ENCODE data around the gene ARL6IP5. TPM values are rescaled to one million over a fixed set of nuclear protein-coding genes. Genes with fewer than 3 reads are reported as not detected.

ARL6IP5 gene
- total and polyA plus RNA-seq, 9 of the 15 experiments (the other 6 are each of a cell fraction or from before 2014, with no cell fraction given) = 10.3 to 54.0 (median 12.7) TPM

DNA sequence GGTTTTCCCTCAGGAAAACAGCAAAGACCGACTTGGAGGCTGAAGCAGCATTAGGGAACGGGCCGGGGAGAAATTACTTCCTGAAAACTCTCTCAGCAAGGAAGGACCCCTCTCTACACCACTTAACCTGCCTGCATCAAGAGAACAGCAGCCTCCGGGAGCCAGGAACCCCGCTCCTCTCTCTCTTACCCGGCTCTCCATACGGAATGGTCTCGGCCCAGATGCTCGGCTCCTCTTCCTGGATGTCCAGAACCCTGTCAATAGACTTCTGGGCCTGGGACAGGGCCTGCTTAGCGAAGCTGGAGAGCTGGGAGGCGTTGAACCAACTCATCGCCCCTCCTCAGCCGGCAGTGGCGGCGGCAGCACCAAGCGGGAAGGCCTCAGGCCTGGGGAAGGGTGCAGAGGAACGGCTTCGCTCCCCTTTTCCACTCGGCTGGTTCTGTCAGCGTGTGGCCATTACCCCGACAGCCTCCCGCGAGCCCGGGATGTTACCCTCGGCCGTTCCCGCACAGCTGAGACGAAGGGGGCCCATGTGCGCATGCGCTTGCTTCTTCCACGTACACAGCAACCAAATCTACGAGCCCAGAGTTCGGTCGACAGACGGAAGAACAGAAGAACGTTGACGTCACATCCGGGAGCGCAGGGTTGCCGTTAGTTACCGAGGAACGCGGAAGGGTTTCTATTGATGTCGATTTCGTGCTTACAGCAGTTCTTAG, 32.8 kb upstream of the ARL6IP5 start, which contains the start of gene TMF1 (continued):
- TF ChIP-seq HNRNPK (IDR thresholded peaks at IDR 0.05; ENCODE audit: low read depth, low read length, poor library complexity, severe bottlenecking) = no peak

DNA sequence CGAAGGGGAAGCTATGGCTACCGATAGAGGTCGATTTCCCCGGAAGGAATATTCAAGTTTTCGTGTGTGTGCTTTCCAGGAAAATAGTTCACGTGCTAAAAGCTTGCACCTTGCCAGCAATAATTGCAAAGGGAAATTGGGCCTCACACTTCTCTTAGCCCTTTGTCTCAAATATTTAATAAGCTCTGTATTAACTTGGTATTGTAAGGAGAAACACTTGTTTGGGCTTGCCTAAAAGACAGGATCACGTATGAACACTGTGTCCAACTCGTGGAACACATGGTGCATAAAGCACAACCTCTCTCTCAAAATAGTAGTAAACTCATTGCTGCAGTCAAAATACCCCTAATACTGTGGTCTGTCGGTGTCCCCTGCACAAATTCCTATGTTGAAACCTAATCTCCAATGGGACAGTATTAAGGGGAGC, 32.3 kb upstream of the ARL6IP5 start:
- Histone ChIP-seq H4K20me1 (replicated peaks; ENCODE audit: control insufficient read depth, insufficient read depth, low read length) (no peaks in the 10 kb centered on the region; the same call in 1 of the 2 replicates), H3K9me3 (replicated peaks; ENCODE audit: control insufficient read depth, insufficient read depth, low read depth, low read length) (no peaks in the 10 kb centered on the region), H3K4me1 (replicated peaks in 1 of 2; ENCODE audit: control insufficient read depth in 2 of 2, insufficient read depth in 2 of 2, low read length in 2 of 2) (peaks cover 0 to 7% of the 10 kb centered on the region in 2 experiments; a peak in 2 of 5 replicates), H2AFZ (ENCODE audit: low read depth, low read length) (peak overlapping the region; percentile 85), H3K9ac (ENCODE audit: insufficient read depth in 1 of 2, low read depth in 2 of 2, low read length in 2 of 2) (peak overlapping the region; percentile 55 to 98; a peak in 3 of 4 replicates), H3K9me1 (ENCODE audit: control insufficient read depth, insufficient read depth, low read length) (no peaks in the 10 kb centered on the region), H3K27me3 (ENCODE audit: control insufficient read depth in 2 of 2, insufficient read depth in 2 of 2, low read length in 2 of 2) (no peaks in the 10 kb centered on the region), H3K4me2 (ENCODE audit: insufficient read depth, low read length) (peak overlapping the region; percentile 96), H3K36me3 (ENCODE audit: control insufficient read depth, insufficient read depth, low read length) (peaks cover 37% of the 10 kb centered on the region; the same call in 2 of the 3 replicates), H3K4me3 (peak overlapping the region; percentile 93), H3K27ac (ENCODE audit: extremely low read depth, low read depth, low read length) (peak overlapping the region; percentile 95), H3K79me2 (ENCODE audit: control insufficient read depth, insufficient read depth, low read length) (peaks cover 41% of the 10 kb centered on the region)
- POLR2A ChIA-PET = interaction anchor here (0.6 to 1.7 kb wide), 7 partner anchors 9 to 156 kb away, joined by 3 to 7 read pairs (median 4); no protein-coding TSS in a partner anchor
- FAIRE-seq (peak; percentile 19), DNase-seq (ENCODE audit: extremely low read depth in 1 of 4, low spot score in 3 of 4) (no peak), ATAC-seq (no peak; the same call in 1 of the 3 replicates)
- CTCF ChIA-PET (ENCODE audit: low intra/inter-chr PET ratio) = no interaction called here
- TSS peak; percentile 82 for BruUV-seq (replicated peaks)
- WGBS (ENCODE audit: insufficient coverage, low coverage, missing lambda C conversion rate) = 5% methylated on average over 9 of the region's 9 CpGs
- in situ Hi-C loops (cut with MboI) (no loop called here), intact Hi-C loops (cut with micrococcal nuclease) (no loop called here)
- no peak for TF ChIP-seq FOXK2 (conservative IDR thresholded peaks at IDR 0.05 in 1 of 2, IDR thresholded peaks at IDR 0.05 in 1 of 2; ENCODE audit: low read depth in 2 of 2)
- TF ChIP-seq SAP30 (IDR thresholded peaks at IDR 0.05; ENCODE audit: borderline replicate concordance, insufficient read depth, low read depth, low read length, poor library complexity, severe bottlenecking) = peak; percentile 30
- no peak for TF ChIP-seq NR2C1 (IDR thresholded peaks at IDR 0.05)
- TF ChIP-seq NR2C1 (tag; IDR thresholded peaks at IDR 0.05) = peak; percentile 56; the same call in 1 of the 2 replicates
- TF ChIP-seq GABPA (tag; conservative IDR thresholded peaks at IDR 0.05; ENCODE audit: low read depth) = peak; percentile 42; the same call in 1 of the 2 replicates
- no peak for TF ChIP-seq ZNF699 (CRISPR knock-in tag; IDR thresholded peaks at IDR 0.05; ENCODE audit: insufficient replicate concordance)
- peak; percentile 16 for TF ChIP-seq ELF1 (tag; IDR thresholded peaks at IDR 0.05)
- TF ChIP-seq, protein P1, sequence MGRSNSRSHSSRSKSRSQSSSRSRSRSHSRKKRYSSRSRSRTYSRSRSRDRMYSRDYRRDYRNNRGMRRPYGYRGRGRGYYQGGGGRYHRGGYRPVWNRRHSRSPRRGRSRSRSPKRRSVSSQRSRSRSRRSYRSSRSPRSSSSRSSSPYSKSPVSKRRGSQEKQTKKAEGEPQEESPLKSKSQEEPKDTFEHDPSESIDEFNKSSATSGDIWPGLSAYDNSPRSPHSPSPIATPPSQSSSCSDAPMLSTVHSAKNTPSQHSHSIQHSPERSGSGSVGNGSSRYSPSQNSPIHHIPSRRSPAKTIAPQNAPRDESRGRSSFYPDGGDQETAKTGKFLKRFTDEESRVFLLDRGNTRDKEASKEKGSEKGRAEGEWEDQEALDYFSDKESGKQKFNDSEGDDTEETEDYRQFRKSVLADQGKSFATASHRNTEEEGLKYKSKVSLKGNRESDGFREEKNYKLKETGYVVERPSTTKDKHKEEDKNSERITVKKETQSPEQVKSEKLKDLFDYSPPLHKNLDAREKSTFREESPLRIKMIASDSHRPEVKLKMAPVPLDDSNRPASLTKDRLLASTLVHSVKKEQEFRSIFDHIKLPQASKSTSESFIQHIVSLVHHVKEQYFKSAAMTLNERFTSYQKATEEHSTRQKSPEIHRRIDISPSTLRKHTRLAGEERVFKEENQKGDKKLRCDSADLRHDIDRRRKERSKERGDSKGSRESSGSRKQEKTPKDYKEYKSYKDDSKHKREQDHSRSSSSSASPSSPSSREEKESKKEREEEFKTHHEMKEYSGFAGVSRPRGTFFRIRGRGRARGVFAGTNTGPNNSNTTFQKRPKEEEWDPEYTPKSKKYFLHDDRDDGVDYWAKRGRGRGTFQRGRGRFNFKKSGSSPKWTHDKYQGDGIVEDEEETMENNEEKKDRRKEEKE (IDR thresholded peaks at IDR 0.05; ENCODE audit: borderline replicate concordance in 1 of 2, control insufficient read depth in 1 of 2, low read depth in 2 of 2, low read length in 1 of 2) = no peak
- no peak for TF ChIP-seq FOSL1 (tag; conservative IDR thresholded peaks at IDR 0.05)
- TF ChIP-seq POLR2H (tag; IDR thresholded peaks at IDR 0.05; ENCODE audit: low read depth) = peak; percentile 61; the same call in 1 of the 2 replicates
- TF ChIP-seq SMAD2 (IDR thresholded peaks at IDR 0.05; ENCODE audit: low read depth, low read length) = no peak
- no peak for TF ChIP-seq LEF1 (IDR thresholded peaks at IDR 0.05)
- TF ChIP-seq ETV5 (CRISPR knock-in tag; IDR thresholded peaks at IDR 0.05; ENCODE audit: low read depth) = 0 out of 2 replicates have a peak, but pooled peaks have one; percentile 3

All from K562 (cell line).